Fibroblast of peridontal ligament (primary cell): ENCODE data around the gene NUPR1.
A peak's percentile ranks its signal among the peaks of the same experiment; 100 is the strongest.
"Not testable (repeated sequence)": the region's sequence is repeated elsewhere in the genome, so short reads cannot be mapped to it uniquely, and the experiment has no call there.

Experiments
- DNase-seq: peaks from one replicate; pipeline ENCODE4 v3.0.0-alpha.2; 2010; ENCODE audit errors: extremely low read depth

The NUPR1 gene

GRCh38 chr16:28554634-28555423 is 16.1 kb upstream of the NUPR1 start:
- no peak for DNase-seq

DNA sequence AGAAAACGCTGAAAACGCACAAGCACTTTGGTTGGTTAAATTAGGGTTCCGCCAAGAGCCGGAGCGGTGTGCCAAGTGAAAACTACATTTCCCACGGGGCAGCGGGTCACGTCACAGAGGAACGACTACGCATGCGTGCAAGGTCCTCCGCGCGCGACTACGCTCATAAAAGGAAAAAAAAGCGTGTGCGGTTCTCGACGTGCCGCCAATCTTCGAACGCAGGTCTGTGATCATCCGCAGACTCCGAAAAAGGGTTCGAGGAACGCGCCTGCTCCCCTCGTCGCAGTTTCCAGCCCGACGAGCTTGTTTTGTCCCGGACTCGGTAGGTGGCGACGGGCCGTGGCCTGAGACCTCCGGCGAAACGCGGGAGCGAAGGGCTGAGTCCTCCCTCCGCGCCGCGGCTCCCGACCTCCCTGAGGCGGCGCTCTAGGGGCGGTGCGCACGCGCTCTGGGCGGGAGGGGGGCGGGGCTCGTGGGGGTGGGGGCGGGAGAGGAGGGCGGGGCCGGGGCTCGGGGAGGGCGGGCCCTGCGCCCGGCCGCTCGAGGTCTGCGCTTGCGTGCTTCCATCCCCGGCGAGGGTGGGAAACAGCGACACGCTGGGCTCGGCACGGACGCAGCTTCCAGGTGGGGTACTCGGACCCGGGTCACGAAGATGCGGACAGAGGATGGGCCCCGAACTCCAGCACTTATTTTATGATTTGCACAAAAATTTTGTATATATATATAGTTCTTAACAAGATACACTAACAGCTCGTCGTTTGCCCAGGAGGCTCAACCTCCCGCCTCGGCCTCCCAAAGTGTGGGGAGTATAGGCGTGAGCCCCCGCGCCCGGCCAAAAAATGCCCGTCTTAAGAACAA is 15.2 kb upstream of the NUPR1 start, which contains the start of gene SGF29:
Gene SGF29, plus strand, starts transcription at position 145 of the 858 bp plus-strand sequence. CDS start 27,150 bp downstream, outside the sequence.
- DNase-seq = peak; percentile 96

- peak; percentile 67 for DNase-seq
These were observed 10.6 kb upstream of the NUPR1 start for GRCh38 chr16:28549301-28549899.

GRCh38 chr16:28548306-28548802 is 9.6 kb upstream of the NUPR1 start:
- DNase-seq = no peak

DNA sequence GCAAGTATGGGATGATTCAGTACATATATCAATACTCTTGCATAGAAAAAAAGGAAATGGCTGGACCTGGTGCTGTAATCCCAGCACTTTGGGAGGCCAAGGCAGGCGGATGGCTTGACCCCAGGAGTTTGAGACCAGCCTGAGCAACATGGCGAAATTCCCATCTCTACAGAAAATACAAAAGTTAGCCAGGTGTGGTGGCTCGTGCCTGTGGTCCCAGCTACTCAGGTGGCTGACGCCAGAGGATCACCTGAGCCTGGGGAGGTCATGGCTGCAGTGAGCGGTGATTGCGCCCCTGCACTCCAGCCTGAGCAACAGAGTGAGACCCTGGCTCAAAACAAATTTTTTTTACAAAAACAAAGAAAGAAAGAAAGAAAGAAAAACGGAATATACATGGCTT is 7.9 kb upstream of the NUPR1 start:
- DNase-seq = no peak

DNA sequence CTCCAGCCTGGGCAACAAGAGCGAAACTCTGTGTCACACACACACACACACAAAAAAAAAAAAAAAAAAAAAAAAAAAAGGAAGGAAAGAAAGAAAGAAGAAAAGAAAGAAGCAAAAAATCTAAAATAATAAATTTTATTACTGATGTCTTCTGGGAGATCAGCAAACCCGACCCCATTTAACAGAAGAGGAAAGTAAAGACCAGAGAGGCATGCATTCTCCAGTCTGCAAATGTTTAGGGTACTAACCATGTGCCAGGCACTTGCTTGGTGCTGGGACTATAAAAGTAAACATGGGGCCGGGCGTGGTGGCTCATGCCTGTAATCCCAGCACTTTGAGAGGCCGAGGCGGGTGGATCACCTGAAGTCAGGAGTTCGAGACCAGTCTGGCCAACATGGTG is 7.2 kb upstream of the NUPR1 start:
- not testable (repeated sequence) for DNase-seq

DNA sequence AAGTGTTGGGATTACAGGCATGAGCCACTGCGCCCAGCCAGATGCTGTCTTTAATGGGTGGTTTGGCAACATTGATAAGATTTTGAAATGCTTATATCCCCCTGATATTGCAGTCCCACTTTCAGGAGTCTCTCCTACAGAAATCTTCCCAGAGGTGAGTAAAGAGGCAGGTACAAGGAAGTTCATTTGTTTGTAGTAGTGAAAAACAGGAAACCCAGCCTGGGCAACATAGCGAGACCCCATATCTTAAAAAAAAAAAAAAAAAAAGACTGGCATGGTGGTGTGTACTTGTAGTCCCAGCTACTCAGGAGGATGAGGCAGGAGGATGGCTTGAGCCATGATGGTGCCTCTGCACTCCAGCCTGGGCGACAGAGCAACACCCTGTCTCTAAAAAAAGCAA is 6.2 kb upstream of the NUPR1 start:
- no peak for DNase-seq

DNA sequence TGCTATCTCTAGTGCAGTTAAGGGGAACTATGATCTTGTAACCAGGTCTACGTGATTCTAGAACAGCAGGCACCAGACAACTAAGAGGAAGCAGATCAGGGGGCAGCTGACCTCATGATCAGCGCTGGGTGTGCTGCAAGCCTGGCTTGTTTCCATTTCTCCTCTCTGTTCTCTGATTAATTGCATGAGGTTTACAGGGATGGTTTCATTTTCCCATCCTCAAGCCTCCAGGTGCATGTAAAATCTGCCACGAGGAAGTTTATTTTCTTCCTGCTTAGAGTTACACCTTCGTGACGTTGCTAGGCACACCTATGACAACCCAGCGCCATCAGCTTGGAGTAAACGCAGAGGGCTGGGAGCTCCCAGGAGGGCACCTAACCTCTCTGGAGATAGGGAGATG is 4.3 kb upstream of the NUPR1 start:
- no peak for DNase-seq

- DNase-seq = no peak
These were observed 3.9 kb upstream of the NUPR1 start for GRCh38 chr16:28542646-28543045.

- no peak for DNase-seq
These were observed 1.6 kb upstream of the NUPR1 start for GRCh38 chr16:28540346-28540745.

- no peak for DNase-seq
These were observed 626 bp downstream of the NUPR1 start for GRCh38 chr16:28537964-28538732.

DNA sequence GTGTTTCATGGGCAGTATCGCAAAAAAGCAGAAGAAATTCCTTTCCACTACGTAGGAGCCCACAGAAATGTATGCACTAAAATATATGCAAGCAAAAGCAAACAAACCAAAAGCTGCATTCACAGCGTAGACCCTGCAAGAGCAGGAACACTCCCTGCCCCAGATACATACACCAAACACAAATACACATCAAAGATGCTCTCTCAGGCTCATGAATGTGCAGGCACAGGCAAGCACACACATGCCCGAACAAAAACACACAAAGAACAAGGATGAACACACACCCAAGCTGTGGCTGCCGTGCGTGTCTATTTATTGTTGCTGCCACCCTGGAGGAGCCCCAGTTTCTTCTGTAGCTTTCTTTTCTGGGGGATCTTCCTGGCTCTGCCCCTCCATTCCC is 1.7 kb downstream of the NUPR1 start:
- DNase-seq = no peak

- DNase-seq = peak; percentile 57
These were observed 4.0 kb downstream of the NUPR1 start for GRCh38 chr16:28534542-28535373.

DNA sequence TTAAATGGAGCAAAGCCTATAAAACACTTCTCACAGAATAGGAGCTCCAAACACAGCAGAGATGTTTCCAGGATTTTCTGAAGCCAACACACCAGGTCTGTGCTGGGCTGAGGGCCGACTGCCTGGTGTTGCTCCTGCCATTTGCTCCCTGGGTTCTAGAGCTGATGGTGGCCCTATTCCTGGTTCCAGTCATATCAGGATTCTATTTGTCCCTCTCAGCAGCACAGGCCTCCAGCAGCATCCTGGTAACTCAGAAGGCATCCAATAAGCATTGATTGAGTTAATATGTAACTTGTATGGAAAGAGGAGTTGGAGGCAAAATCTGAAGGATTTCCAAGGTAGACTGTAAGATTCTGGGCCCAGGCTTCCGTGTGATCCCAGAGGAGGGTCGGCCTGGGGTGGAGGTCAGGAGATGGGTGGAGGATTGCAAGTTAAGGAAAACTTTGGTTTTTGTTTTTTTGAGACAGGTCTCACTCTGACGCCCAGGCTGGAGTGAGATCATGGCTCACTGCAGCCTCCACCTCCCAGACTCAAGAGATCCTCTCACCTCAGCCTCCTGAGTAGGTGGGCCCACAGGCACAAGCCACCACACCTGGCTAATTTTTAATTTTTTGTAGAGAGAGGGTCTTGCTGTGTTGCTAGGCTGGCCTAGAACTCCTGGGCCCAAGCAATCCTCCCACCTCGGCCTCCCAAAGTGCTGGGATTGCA is 5.7 kb downstream of the NUPR1 start:
- no peak for DNase-seq

GRCh38 chr16:28531777-28532744 is 6.7 kb downstream of the NUPR1 start:
- no peak for DNase-seq

GRCh38 chr16:28529124-28529523 is 9.7 kb downstream of the NUPR1 start:
- no peak for DNase-seq

GRCh38 chr16:28528463-28528867 is 10.3 kb downstream of the NUPR1 start:
- DNase-seq = no peak

GRCh38 chr16:28527985-28528384 is 10.8 kb downstream of the NUPR1 start:
- DNase-seq = no peak
